H1 (cell line): ENCODE results near the gene DICER1.

Source experiments
- POLR2AphosphoS5 ChIP-seq: IDR thresholded peaks from 2 replicates; pipeline ENCODE4 v1.6.1; 2011; ENCODE audit warnings: low read depth, low read length
- RNF2 ChIP-seq: fragments of 200-900, 300-1000 bp; sonication (generic); IDR thresholded peaks from 2 replicates; pipeline ENCODE4 v1.7.1; 2016; ENCODE audit warnings: borderline replicate concordance, low read depth, mild to moderate bottlenecking, antibody characterized with exemption, low read length; ENCODE audit not compliant: poor library complexity, severe bottlenecking; ENCODE audit errors: missing control alignments
- TF ChIP-seq, protein P1 (sequence below), 3 experiments: IDR thresholded peaks; 1 replicate in 2 of 3; 2 replicates in 1 of 3; pipeline versions ENCODE4 v1.5.1 to v1.6.1; 2011; ENCODE audit warnings: low read length in 3 of 3, mild to moderate bottlenecking in 3 of 3, inconsistent platforms in 2 of 3, low read depth in 1 of 3, moderate library complexity in 1 of 3; ENCODE audit not compliant: insufficient read depth in 1 of 3; ENCODE audit errors: control extremely low read depth in 1 of 3

GRCh38 chr14:95137804-95138167, 19.5 kb downstream of the DICER1 start:
- TF ChIP-seq, protein P1, sequence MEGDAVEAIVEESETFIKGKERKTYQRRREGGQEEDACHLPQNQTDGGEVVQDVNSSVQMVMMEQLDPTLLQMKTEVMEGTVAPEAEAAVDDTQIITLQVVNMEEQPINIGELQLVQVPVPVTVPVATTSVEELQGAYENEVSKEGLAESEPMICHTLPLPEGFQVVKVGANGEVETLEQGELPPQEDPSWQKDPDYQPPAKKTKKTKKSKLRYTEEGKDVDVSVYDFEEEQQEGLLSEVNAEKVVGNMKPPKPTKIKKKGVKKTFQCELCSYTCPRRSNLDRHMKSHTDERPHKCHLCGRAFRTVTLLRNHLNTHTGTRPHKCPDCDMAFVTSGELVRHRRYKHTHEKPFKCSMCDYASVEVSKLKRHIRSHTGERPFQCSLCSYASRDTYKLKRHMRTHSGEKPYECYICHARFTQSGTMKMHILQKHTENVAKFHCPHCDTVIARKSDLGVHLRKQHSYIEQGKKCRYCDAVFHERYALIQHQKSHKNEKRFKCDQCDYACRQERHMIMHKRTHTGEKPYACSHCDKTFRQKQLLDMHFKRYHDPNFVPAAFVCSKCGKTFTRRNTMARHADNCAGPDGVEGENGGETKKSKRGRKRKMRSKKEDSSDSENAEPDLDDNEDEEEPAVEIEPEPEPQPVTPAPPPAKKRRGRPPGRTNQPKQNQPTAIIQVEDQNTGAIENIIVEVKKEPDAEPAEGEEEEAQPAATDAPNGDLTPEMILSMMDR (IDR thresholded peaks at IDR 0.05; ENCODE audit: control extremely low read depth in 1 of 3, insufficient read depth in 1 of 3, low read depth in 1 of 3, low read length in 3 of 3): no peak
- no peak for TF ChIP-seq POLR2AphosphoS5
- no peak for TF ChIP-seq RNF2
